Measurements from ENCODE around the gene TLR10.

Gene TLR10

GRCh38 chr4:38759790-38760122, 23.0 kb downstream of the TLR10 start:
- Histone ChIP-seq H3K9ac (ENCODE audit: low read depth, low read length) (no peak overlapping the region), H3K9me3 (ENCODE audit: insufficient read depth, low read depth, low read length) (no peaks in the 10 kb centered on the region), H3K27ac (ENCODE audit: low read length) (no peak overlapping the region), H3K4me3 (ENCODE audit: low read length) (no peak overlapping the region), H3K4me1 (ENCODE audit: insufficient read depth, low read length) (no peaks in the 10 kb centered on the region), H3K27me3 (ENCODE audit: insufficient read depth, low read length) (no peaks in the 10 kb centered on the region), H3K36me3 (ENCODE audit: insufficient read depth, low read depth, low read length) (no peaks in the 10 kb centered on the region)

- H3K9ac ChIP-seq (ENCODE audit: low read depth, low read length): no peak overlapping the region
- no peaks in the 10 kb centered on the region for H3K4me1 ChIP-seq (ENCODE audit: insufficient read depth, low read length)
- no peaks in the 10 kb centered on the region for H3K9me3 ChIP-seq (ENCODE audit: insufficient read depth, low read depth, low read length)
- H3K27me3 ChIP-seq (ENCODE audit: insufficient read depth, low read length): no peaks in the 10 kb centered on the region
- no peak overlapping the region for H3K27ac ChIP-seq (ENCODE audit: low read length)
- H3K4me3 ChIP-seq (ENCODE audit: low read length): no peak overlapping the region
- no peaks in the 10 kb centered on the region for H3K36me3 ChIP-seq (ENCODE audit: insufficient read depth, low read depth, low read length)
These were observed 23.5 kb downstream of the TLR10 start for GRCh38 chr4:38759113-38759789.

GRCh38 chr4:38757945-38758600, 24.7 kb downstream of the TLR10 start:
- Histone ChIP-seq H3K9me3 (ENCODE audit: insufficient read depth, low read depth, low read length) (no peaks in the 10 kb centered on the region), H3K36me3 (ENCODE audit: insufficient read depth, low read depth, low read length) (no peaks in the 10 kb centered on the region), H3K4me1 (ENCODE audit: insufficient read depth, low read length) (no peaks in the 10 kb centered on the region), H3K9ac (ENCODE audit: low read depth, low read length) (no peak overlapping the region), H3K27ac (ENCODE audit: low read length) (no peak overlapping the region), H3K27me3 (ENCODE audit: insufficient read depth, low read length) (no peaks in the 10 kb centered on the region), H3K4me3 (ENCODE audit: low read length) (no peak overlapping the region)

GRCh38 chr4:38752941-38753806, 29.6 kb downstream of the TLR10 start:
- no peaks in the 10 kb centered on the region for H3K27me3 ChIP-seq (ENCODE audit: insufficient read depth, low read length)
- H3K4me1 ChIP-seq (ENCODE audit: insufficient read depth, low read length): peaks cover 7% of the 10 kb centered on the region; the same call in 1 of the 2 replicates
- peak overlapping the region; percentile 41; the same call in 1 of the 2 replicates for H3K4me3 ChIP-seq (ENCODE audit: low read length)
- no peak overlapping the region for H3K27ac ChIP-seq (ENCODE audit: low read length)
- no peaks in the 10 kb centered on the region for H3K36me3 ChIP-seq (ENCODE audit: insufficient read depth, low read depth, low read length)
- no peaks in the 10 kb centered on the region for H3K9me3 ChIP-seq (ENCODE audit: insufficient read depth, low read depth, low read length)
- no peak overlapping the region; the same call in 1 of the 2 replicates for H3K9ac ChIP-seq (ENCODE audit: low read depth, low read length)

- Histone ChIP-seq H3K9me3 (ENCODE audit: insufficient read depth, low read depth, low read length) (no peaks in the 10 kb centered on the region; the same call in 1 of the 2 replicates), H3K36me3 (ENCODE audit: insufficient read depth, low read depth, low read length) (no peaks in the 10 kb centered on the region), H3K27me3 (ENCODE audit: insufficient read depth, low read length) (no peaks in the 10 kb centered on the region), H3K27ac (ENCODE audit: low read length) (no peak overlapping the region), H3K9ac (ENCODE audit: low read depth, low read length) (no peak overlapping the region), H3K4me1 (ENCODE audit: insufficient read depth, low read length) (peaks cover 7% of the 10 kb centered on the region; the same call in 1 of the 2 replicates), H3K4me3 (ENCODE audit: low read length) (peak overlapping the region; percentile 41; the same call in 1 of the 2 replicates)
These were observed 30.3 kb downstream of the TLR10 start for GRCh38 chr4:38752372-38752940.

- no peak overlapping the region for H3K4me3 ChIP-seq (ENCODE audit: low read length)
- H3K36me3 ChIP-seq (ENCODE audit: insufficient read depth, low read depth, low read length): no peaks in the 10 kb centered on the region
- no peaks in the 10 kb centered on the region for H3K27me3 ChIP-seq (ENCODE audit: insufficient read depth, low read length)
- no peak overlapping the region for H3K9ac ChIP-seq (ENCODE audit: low read depth, low read length)
- no peak overlapping the region for H3K27ac ChIP-seq (ENCODE audit: low read length)
- H3K9me3 ChIP-seq (ENCODE audit: insufficient read depth, low read depth, low read length): no peaks in the 10 kb centered on the region; the same call in 1 of the 2 replicates
- peaks cover 7% of the 10 kb centered on the region; the same call in 1 of the 2 replicates for H3K4me1 ChIP-seq (ENCODE audit: insufficient read depth, low read length)
These were observed 31.3 kb downstream of the TLR10 start for GRCh38 chr4:38751341-38752010.

- Histone ChIP-seq H3K9ac (ENCODE audit: low read depth, low read length) (no peak overlapping the region), H3K4me3 (ENCODE audit: low read length) (no peak overlapping the region), H3K36me3 (ENCODE audit: insufficient read depth, low read depth, low read length) (no peaks in the 10 kb centered on the region), H3K27me3 (ENCODE audit: insufficient read depth, low read length) (no peaks in the 10 kb centered on the region), H3K27ac (ENCODE audit: low read length) (no peak overlapping the region), H3K9me3 (ENCODE audit: insufficient read depth, low read depth, low read length) (no peaks in the 10 kb centered on the region; the same call in 1 of the 2 replicates), H3K4me1 (ENCODE audit: insufficient read depth, low read length) (peaks cover 7% of the 10 kb centered on the region; the same call in 1 of the 2 replicates)
These were observed 33.5 kb downstream of the TLR10 start for GRCh38 chr4:38749336-38749735.

- no peak overlapping the region for H3K4me3 ChIP-seq (ENCODE audit: low read length)
- no peak overlapping the region for H3K27ac ChIP-seq (ENCODE audit: low read length)
- H3K4me1 ChIP-seq (ENCODE audit: insufficient read depth, low read length): peaks cover 6% of the 10 kb centered on the region; the same call in 1 of the 2 replicates
- H3K36me3 ChIP-seq (ENCODE audit: insufficient read depth, low read depth, low read length): no peaks in the 10 kb centered on the region
- H3K9me3 ChIP-seq (ENCODE audit: insufficient read depth, low read depth, low read length): no peaks in the 10 kb centered on the region; the same call in 1 of the 2 replicates
- H3K27me3 ChIP-seq (ENCODE audit: insufficient read depth, low read length): no peaks in the 10 kb centered on the region
- no peak overlapping the region for H3K9ac ChIP-seq (ENCODE audit: low read depth, low read length)
These were observed 35.2 kb downstream of the TLR10 start for GRCh38 chr4:38747629-38748028.

- no peak overlapping the region for H3K27ac ChIP-seq (ENCODE audit: low read length)
These were observed 36.9 kb downstream of the TLR10 start for GRCh38 chr4:38745881-38746280.

GRCh38 chr4:38743866-38744265, 38.9 kb downstream of the TLR10 start:
- H3K9ac ChIP-seq (ENCODE audit: low read depth, low read length): no peak overlapping the region
- H3K27me3 ChIP-seq (ENCODE audit: insufficient read depth, low read length): no peaks in the 10 kb centered on the region
- no peaks in the 10 kb centered on the region for H3K4me1 ChIP-seq (ENCODE audit: insufficient read depth, low read length)
- no peaks in the 10 kb centered on the region for H3K36me3 ChIP-seq (ENCODE audit: insufficient read depth, low read depth, low read length)
- H3K27ac ChIP-seq (ENCODE audit: low read length): no peak overlapping the region
- no peaks in the 10 kb centered on the region; the same call in 1 of the 2 replicates for H3K9me3 ChIP-seq (ENCODE audit: insufficient read depth, low read depth, low read length)
- no peak overlapping the region for H3K4me3 ChIP-seq (ENCODE audit: low read length)

More at GRCh38 chr4:38745881-38746280, 36.9 kb downstream of the TLR10 start:
- H3K27me3 ChIP-seq (ENCODE audit: insufficient read depth, low read length): no peaks in the 10 kb centered on the region
- no peaks in the 10 kb centered on the region; the same call in 1 of the 2 replicates for H3K9me3 ChIP-seq (ENCODE audit: insufficient read depth, low read depth, low read length)
- H3K4me1 ChIP-seq (ENCODE audit: insufficient read depth, low read length): no peaks in the 10 kb centered on the region
- no peaks in the 10 kb centered on the region for H3K36me3 ChIP-seq (ENCODE audit: insufficient read depth, low read depth, low read length)
- H3K4me3 ChIP-seq (ENCODE audit: low read length): no peak overlapping the region
- no peak overlapping the region for H3K9ac ChIP-seq (ENCODE audit: low read depth, low read length)

GRCh38 chr4:38740303-38740702, 42.5 kb downstream of the TLR10 start:
- no peaks in the 10 kb centered on the region for H3K36me3 ChIP-seq (ENCODE audit: insufficient read depth, low read depth, low read length)
- H3K27ac ChIP-seq (ENCODE audit: low read length): no peak overlapping the region
- no peak overlapping the region for H3K9ac ChIP-seq (ENCODE audit: low read depth, low read length)
- H3K9me3 ChIP-seq (ENCODE audit: insufficient read depth, low read depth, low read length): no peaks in the 10 kb centered on the region
- H3K4me3 ChIP-seq (ENCODE audit: low read length): no peak overlapping the region
- no peaks in the 10 kb centered on the region for H3K27me3 ChIP-seq (ENCODE audit: insufficient read depth, low read length)
- no peaks in the 10 kb centered on the region for H3K4me1 ChIP-seq (ENCODE audit: insufficient read depth, low read length)

Measured in iPS-20b (cell line).